GM12878 (cell line): ENCODE measurements around the gene RAB4B.

ENCODE experiments used
- CREB1 ChIP-seq: IDR thresholded peaks from 2 replicates; pipeline ENCODE4 v1.6.1; 2012; ENCODE audit warnings: low read depth, mild to moderate bottlenecking, inconsistent platforms
- EED ChIP-seq: sonication (generic); IDR thresholded peaks from 2 replicates; pipeline ENCODE4 v1.6.1; 2016; ENCODE audit warnings: antibody characterized with exemption, low read depth
- MYC ChIP-seq: IDR thresholded peaks from 2 replicates; pipeline ENCODE4 v1.6.1; 2011; ENCODE audit warnings: mild to moderate bottlenecking, low read length, moderate library complexity, inconsistent platforms; ENCODE audit not compliant: insufficient read depth, insufficient replicate concordance, insufficient read length, severe bottlenecking
- NFIC ChIP-seq: IDR thresholded peaks from 2 replicates; pipeline ENCODE4 v1.6.1; 2012; ENCODE audit warnings: low read depth, mild to moderate bottlenecking, inconsistent platforms, low read length, moderate library complexity
- SIN3A ChIP-seq: IDR thresholded peaks from 2 replicates; pipeline ENCODE4 v1.6.1; 2012; ENCODE audit warnings: low read depth, low read length, improper control_type of control experiment
- ZNF274 ChIP-seq: IDR thresholded peaks from one replicate; pipeline ENCODE4 v1.8.0; 2011; ENCODE audit not compliant: insufficient read length, insufficient read depth
- TF ChIP-seq, protein P1 (sequence below): IDR thresholded peaks from 2 replicates; pipeline ENCODE4 v1.6.1; 2012; ENCODE audit warnings: low read length, inconsistent platforms
- TF ChIP-seq, protein P2 (sequence below): IDR thresholded peaks from 2 replicates; pipeline ENCODE4 v1.6.1; 2011; ENCODE audit warnings: borderline replicate concordance, low read depth, mild to moderate bottlenecking, moderate library complexity, low read length; ENCODE audit not compliant: insufficient read depth, poor library complexity, severe bottlenecking
- TF ChIP-seq, protein P3 (sequence below): IDR thresholded peaks from 2 replicates; pipeline ENCODE4 v1.6.1; 2011; ENCODE audit warnings: low read depth, low read length, improper control_type of control experiment, borderline replicate concordance

DNA sequence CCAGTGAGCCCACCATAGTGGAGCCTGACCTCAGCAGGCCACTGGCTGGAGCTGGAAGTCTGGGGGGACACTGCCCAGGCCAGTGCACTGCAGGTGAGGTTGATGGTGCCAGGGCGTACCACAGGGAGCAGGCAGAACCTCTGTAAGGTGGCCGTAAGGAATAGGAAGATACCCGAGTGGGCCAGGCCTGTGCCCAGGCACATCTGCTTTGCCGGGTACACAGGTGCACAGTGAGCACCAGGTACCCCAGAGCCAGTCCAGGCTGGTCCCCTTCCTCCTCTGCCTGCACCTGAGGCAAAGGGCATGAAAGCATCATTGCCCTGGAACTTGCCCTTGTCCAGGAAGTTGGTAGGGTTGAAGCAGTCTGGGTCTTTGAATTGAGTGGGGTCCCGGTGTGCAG is 30.4 kb downstream of the RAB4B start:
- TF ChIP-seq MYC: no peak
- no peak for TF ChIP-seq ZNF274
- no peak for TF ChIP-seq CREB1
- TF ChIP-seq, protein P1, sequence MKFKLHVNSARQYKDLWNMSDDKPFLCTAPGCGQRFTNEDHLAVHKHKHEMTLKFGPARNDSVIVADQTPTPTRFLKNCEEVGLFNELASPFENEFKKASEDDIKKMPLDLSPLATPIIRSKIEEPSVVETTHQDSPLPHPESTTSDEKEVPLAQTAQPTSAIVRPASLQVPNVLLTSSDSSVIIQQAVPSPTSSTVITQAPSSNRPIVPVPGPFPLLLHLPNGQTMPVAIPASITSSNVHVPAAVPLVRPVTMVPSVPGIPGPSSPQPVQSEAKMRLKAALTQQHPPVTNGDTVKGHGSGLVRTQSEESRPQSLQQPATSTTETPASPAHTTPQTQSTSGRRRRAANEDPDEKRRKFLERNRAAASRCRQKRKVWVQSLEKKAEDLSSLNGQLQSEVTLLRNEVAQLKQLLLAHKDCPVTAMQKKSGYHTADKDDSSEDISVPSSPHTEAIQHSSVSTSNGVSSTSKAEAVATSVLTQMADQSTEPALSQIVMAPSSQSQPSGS: no peak
- TF ChIP-seq NFIC: no peak
- no peak for TF ChIP-seq SIN3A
- TF ChIP-seq, protein P2, sequence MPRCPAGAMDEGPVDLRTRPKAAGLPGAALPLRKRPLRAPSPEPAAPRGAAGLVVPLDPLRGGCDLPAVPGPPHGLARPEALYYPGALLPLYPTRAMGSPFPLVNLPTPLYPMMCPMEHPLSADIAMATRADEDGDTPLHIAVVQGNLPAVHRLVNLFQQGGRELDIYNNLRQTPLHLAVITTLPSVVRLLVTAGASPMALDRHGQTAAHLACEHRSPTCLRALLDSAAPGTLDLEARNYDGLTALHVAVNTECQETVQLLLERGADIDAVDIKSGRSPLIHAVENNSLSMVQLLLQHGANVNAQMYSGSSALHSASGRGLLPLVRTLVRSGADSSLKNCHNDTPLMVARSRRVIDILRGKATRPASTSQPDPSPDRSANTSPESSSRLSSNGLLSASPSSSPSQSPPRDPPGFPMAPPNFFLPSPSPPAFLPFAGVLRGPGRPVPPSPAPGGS: no peak
- TF ChIP-seq, protein P3, sequence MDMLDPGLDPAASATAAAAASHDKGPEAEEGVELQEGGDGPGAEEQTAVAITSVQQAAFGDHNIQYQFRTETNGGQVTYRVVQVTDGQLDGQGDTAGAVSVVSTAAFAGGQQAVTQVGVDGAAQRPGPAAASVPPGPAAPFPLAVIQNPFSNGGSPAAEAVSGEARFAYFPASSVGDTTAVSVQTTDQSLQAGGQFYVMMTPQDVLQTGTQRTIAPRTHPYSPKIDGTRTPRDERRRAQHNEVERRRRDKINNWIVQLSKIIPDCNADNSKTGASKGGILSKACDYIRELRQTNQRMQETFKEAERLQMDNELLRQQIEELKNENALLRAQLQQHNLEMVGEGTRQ: no peak
- no peak for TF ChIP-seq EED
